K562 (cell line): ENCODE data around the gene CDK4. TPM values are rescaled to one million over a fixed set of nuclear protein-coding genes. Genes with fewer than 3 reads are reported as not detected.

Experiments
- ATAC-seq: fragments of 200-7000 bp; cut with Tn5 transposase; 3 replicates; pipeline ENCODE4 v1.9.1; 2020; ENCODE audit warnings: moderate library complexity
- BruUV-seq: library from RNA; stranded (reverse); fragments of 400-500 nt; replicated peaks from 2 replicates; lab custom pipeline; 2021; lab: Mats Ljungman, UMichigan
- CTCF ChIA-PET: fragments of 300-600 bp; formaldehyde crosslinking; extraction: SDS; loops from one replicate; lab custom pipeline; 2021; ENCODE audit warnings: low intra/inter-chr PET ratio; lab: Yijun Ruan, JAX
- POLR2A ChIA-PET: fragments of 300-600, 350-650 bp; sonication (Branson Sonifier 250); formaldehyde crosslinking; extraction: SDS; loops from one replicate; lab custom pipeline; 2021; ENCODE audit warnings: antibody characterized with exemption, inconsistent platforms; lab: Yijun Ruan, JAX
- DNase-seq, 4 experiments: peaks; one replicate each; pipeline versions ENCODE4 v3.0.0 to v3.0.0-alpha.2; 2011 to 2018; ENCODE audit warnings: low spot score in 3 of 4, mixed read lengths in 3 of 4; ENCODE audit errors: extremely low read depth in 1 of 4
- FAIRE-seq: peaks from 2 replicates; lab custom pipeline; 2011; peaks lifted over from hg19 to GRCh38; lab: Jason Lieb, UNC
- H2AFZ ChIP-seq: 2 replicates; pipeline ENCODE4 v1.6.0; 2011; ENCODE audit warnings: low read depth, low read length, control low read depth, inconsistent platforms
- H3K27ac ChIP-seq: fragments of 200-600 bp; 3 replicates; pipeline ENCODE4 v1.8.0; 2011; ENCODE audit warnings: low read depth, mild to moderate bottlenecking, control low read depth, inconsistent platforms, low read length, moderate library complexity, mixed read lengths; ENCODE audit errors: extremely low read depth
- H3K27me3 ChIP-seq, 2 experiments: fragments of 300-600 bp in 1 of 2; 2 replicates in 1 of 2; 3 replicates in 1 of 2; pipeline versions ENCODE4 v1.6.0 to v1.8.0; 2011; ENCODE audit warnings: inconsistent platforms in 2 of 2, low read length in 2 of 2, mild to moderate bottlenecking in 1 of 2, mixed read lengths in 1 of 2, moderate library complexity in 1 of 2; ENCODE audit not compliant: control insufficient read depth in 2 of 2, insufficient read depth in 2 of 2
- H3K36me3 ChIP-seq: fragments of 300-600 bp; 3 replicates; pipeline ENCODE4 v1.8.0; 2011; ENCODE audit warnings: mild to moderate bottlenecking, low read length, inconsistent platforms; ENCODE audit not compliant: control insufficient read depth, insufficient read depth
- H3K4me1 ChIP-seq, 2 experiments: fragments of 200-600 bp in 1 of 2; replicated peaks in 1 of 2; 2 replicates in 1 of 2; 3 replicates in 1 of 2; pipeline versions ENCODE4 v1.5.1 to v1.8.0; 2011; ENCODE audit warnings: inconsistent platforms in 2 of 2, low read length in 2 of 2, mild to moderate bottlenecking in 1 of 2, mixed read lengths in 1 of 2, moderate library complexity in 1 of 2; ENCODE audit not compliant: control insufficient read depth in 2 of 2, insufficient read depth in 2 of 2
- H3K4me2 ChIP-seq: 2 replicates; pipeline ENCODE4 v1.6.1; 2011; ENCODE audit warnings: low read length, control low read depth, inconsistent platforms, mixed read lengths; ENCODE audit not compliant: insufficient read depth
- H3K4me3 ChIP-seq: fragments of 200-600 bp; sonication (generic), shearing (Covaris generic); 2 replicates; pipeline ENCODE4 v1.5.1; 2016; ENCODE audit warnings: control low read depth, inconsistent platforms
- H3K79me2 ChIP-seq: fragments of 200-600 bp; 3 replicates; pipeline ENCODE4 v1.8.0; 2011; ENCODE audit warnings: low read length, inconsistent platforms; ENCODE audit not compliant: control insufficient read depth, insufficient read depth
- H3K9ac ChIP-seq, 2 experiments: 2 replicates each; pipeline versions ENCODE4 v1.6.0 to v1.6.1; 2011; ENCODE audit warnings: low read depth in 2 of 2, low read length in 2 of 2, control low read depth in 1 of 2, inconsistent platforms in 1 of 2, mild to moderate bottlenecking in 1 of 2, mixed read lengths in 1 of 2; ENCODE audit not compliant: insufficient read depth in 1 of 2
- H3K9me1 ChIP-seq: one replicate; pipeline ENCODE4 v1.6.0; 2011; ENCODE audit warnings: inconsistent platforms, mild to moderate bottlenecking, low read length, moderate library complexity; ENCODE audit not compliant: control insufficient read depth, insufficient read depth
- H3K9me3 ChIP-seq: replicated peaks from 2 replicates; pipeline ENCODE4 v1.5.1; 2011; ENCODE audit warnings: low read depth, low read length, inconsistent platforms; ENCODE audit not compliant: control insufficient read depth, insufficient read depth
- H4K20me1 ChIP-seq: replicated peaks from 2 replicates; pipeline ENCODE4 v1.6.1; 2011; ENCODE audit warnings: low read length, inconsistent platforms, mixed read lengths; ENCODE audit not compliant: control insufficient read depth, insufficient read depth
- ARID1B ChIP-seq: fragments of 450-650 bp; IDR thresholded peaks from 2 replicates; pipeline ENCODE4 v1.6.1; 2016; ENCODE audit warnings: antibody characterized with exemption, mild to moderate bottlenecking, inconsistent platforms
- CTBP1 ChIP-seq: fragments of 450-650 bp; IDR thresholded peaks from 2 replicates; pipeline ENCODE4 v1.6.1; 2016; ENCODE audit warnings: borderline replicate concordance
- DPF2 ChIP-seq: fragments of 450-650 bp; IDR thresholded peaks from 2 replicates; pipeline ENCODE4 v1.6.1; 2016
- ELF2 ChIP-seq: fragments of 250-450 bp; sonication (Bioruptor Pico); IDR thresholded peaks from 2 replicates; pipeline ENCODE4 v1.5.0; 2021; ENCODE audit warnings: mild to moderate bottlenecking
- FOS ChIP-seq: IDR thresholded peaks from 3 replicates; pipeline ENCODE4 v1.6.1; 2011; ENCODE audit not compliant: insufficient read length; ENCODE audit errors: extremely low read depth
- FOSL1 ChIP-seq: fragments of 200-800 bp; sonication (Bioruptor generic); conservative IDR thresholded peaks from 2 replicates; pipeline ENCODE4 v1.6.1; 2016; ENCODE audit warnings: missing genetic modification characterization, missing compliant biosample characterization
- HIVEP1 ChIP-seq: fragments of 250-450 bp; sonication (Bioruptor Pico); IDR thresholded peaks from 2 replicates; pipeline ENCODE4 v1.4.0; 2020; ENCODE audit warnings: mild to moderate bottlenecking
- ILK ChIP-seq: fragments of 450-650 bp; IDR thresholded peaks from 2 replicates; pipeline ENCODE4 v1.6.1; 2016; ENCODE audit warnings: missing genetic modification characterization, low read depth, mild to moderate bottlenecking, missing compliant biosample characterization, moderate library complexity, borderline replicate concordance
- JUN ChIP-seq, 2 experiments: sonication (generic) in 1 of 2; formaldehyde crosslinking in 1 of 2; IDR thresholded peaks; 2 replicates each; pipeline versions ENCODE4 v1.6.1 to v1.8.0; 2012 to 2022; ENCODE audit warnings: borderline replicate concordance in 2 of 2, mild to moderate bottlenecking in 2 of 2, improper control_type of control experiment in 1 of 2, low read depth in 1 of 2, low read length in 1 of 2, missing genetic modification reagents in 1 of 2
- JUND ChIP-seq, 2 experiments: IDR thresholded peaks; 2 replicates in 1 of 2; 3 replicates in 1 of 2; pipeline ENCODE4 v1.6.1; 2011; ENCODE audit warnings: borderline replicate concordance in 2 of 2, low read depth in 2 of 2, low read length in 2 of 2, improper control_type of control experiment in 1 of 2, missing biosample characterization in 1 of 2, missing genetic modification characterization in 1 of 2, missing genetic modification reagents in 1 of 2
- MYNN ChIP-seq, 2 experiments: sonication (generic); formaldehyde crosslinking in 1 of 2; IDR thresholded peaks; 2 replicates each; pipeline versions ENCODE4 v1.5.0 to v1.6.1; 2016 to 2020; ENCODE audit warnings: antibody characterized with exemption in 1 of 2, missing genetic modification reagents in 1 of 2
- POU5F1 ChIP-seq: fragments of 150-350 bp; IDR thresholded peaks from 2 replicates; pipeline ENCODE4 v1.6.1; 2014; ENCODE audit warnings: borderline replicate concordance, low read length, low read depth, mild to moderate bottlenecking; ENCODE audit not compliant: partially characterized antibody
- SMARCA4 ChIP-seq: fragments of 450-650 bp; IDR thresholded peaks from 2 replicates; pipeline ENCODE4 v1.6.1; 2016
- SMARCE1 ChIP-seq: fragments of 450-650 bp; IDR thresholded peaks from 2 replicates; pipeline ENCODE4 v1.7.1; 2016; ENCODE audit warnings: mild to moderate bottlenecking
- SNRNP70 ChIP-seq: fragments of 200-400 bp; formaldehyde crosslinking; optimal IDR thresholded peaks from 2 replicates; pipeline ENCODE3; 2017; ENCODE audit warnings: low read depth, low read length
- ZNF24 ChIP-seq: fragments of 450-650 bp; IDR thresholded peaks from 2 replicates; pipeline ENCODE4 v1.6.1; 2016
- WGBS: fragments of 100-300 bp; shearing (Covaris generic); methylation state at CpG from one replicate; pipeline ENCODE4 v1.1.6; 2016; ENCODE audit warnings: low coverage, mixed read lengths; ENCODE audit not compliant: insufficient coverage; ENCODE audit errors: missing lambda C conversion rate; 5-methylcytosine and 5-hydroxymethylcytosine counted together
- in situ Hi-C: fragments of 300-500 bp; cut with MboI; formaldehyde crosslinking; loops from 4 replicates; pipeline ENCODE4 v1.15.0; 2018; ENCODE audit warnings: inconsistent platforms, mixed read lengths
- intact Hi-C: fragments of 100-400 bp; cut with micrococcal nuclease; formaldehyde crosslinking; loops from 2 replicates; pipeline ENCODE4 v1.14.2; 2022
- polyA plus RNA-seq, 8 experiments: library from polyadenylated mRNA; depleted of rRNA in 4 of 8; stranded (reverse) in 5 of 8; unstranded in 3 of 8; fragments of >200 nt; fragmentation: Nextera tagmentation in 2 of 8; fragmentation: Illumina TruSeq in 1 of 8; extraction: Ambion mirVana in 2 of 8; extraction: Trizol in 1 of 8; gene quantifications; 2 replicates each; pipeline versions ENCODE4 v1.2.1 to v1.2.3, GENCODE V29; 2011 to 2014; ENCODE audit warnings: inconsistent platforms in 1 of 8, missing spikeins in 1 of 8
- total RNA-seq, 7 experiments: library from RNA; depleted of rRNA in 6 of 7; stranded (reverse); fragments of >200 nt in 6 of 7; fragmentation: Illumina TruSeq in 2 of 7; extraction: Trizol in 2 of 7; gene quantifications; 2 replicates each; pipeline versions ENCODE4 v1.2.1 to v1.2.3, GENCODE V29; 2011 to 2021; ENCODE audit warnings: low replicate concordance in 1 of 7
- TF ChIP-seq, protein P1 (sequence below): fragments of 450-650 bp; IDR thresholded peaks from 2 replicates; pipeline ENCODE4 v1.6.1; 2017; ENCODE audit warnings: mild to moderate bottlenecking, moderate library complexity
- TF ChIP-seq, protein P2 (sequence below), 2 experiments: fragments of 450-650 bp in 1 of 2; sonication (generic) in 1 of 2; formaldehyde crosslinking in 1 of 2; IDR thresholded peaks in 1 of 2; conservative IDR thresholded peaks in 1 of 2; 2 replicates each; pipeline versions ENCODE4 v1.6.1 to v1.8.1; 2016 to 2023; ENCODE audit warnings: mild to moderate bottlenecking in 2 of 2, moderate library complexity in 2 of 2, inconsistent platforms in 1 of 2, missing genetic modification reagents in 1 of 2

The CDK4 gene
- total and polyA plus RNA-seq, 9 of the 15 experiments (the other 6 are each of a cell fraction or from before 2014, with no cell fraction given): 37.8 to 436 (median 238) TPM

- TF ChIP-seq, protein P1, sequence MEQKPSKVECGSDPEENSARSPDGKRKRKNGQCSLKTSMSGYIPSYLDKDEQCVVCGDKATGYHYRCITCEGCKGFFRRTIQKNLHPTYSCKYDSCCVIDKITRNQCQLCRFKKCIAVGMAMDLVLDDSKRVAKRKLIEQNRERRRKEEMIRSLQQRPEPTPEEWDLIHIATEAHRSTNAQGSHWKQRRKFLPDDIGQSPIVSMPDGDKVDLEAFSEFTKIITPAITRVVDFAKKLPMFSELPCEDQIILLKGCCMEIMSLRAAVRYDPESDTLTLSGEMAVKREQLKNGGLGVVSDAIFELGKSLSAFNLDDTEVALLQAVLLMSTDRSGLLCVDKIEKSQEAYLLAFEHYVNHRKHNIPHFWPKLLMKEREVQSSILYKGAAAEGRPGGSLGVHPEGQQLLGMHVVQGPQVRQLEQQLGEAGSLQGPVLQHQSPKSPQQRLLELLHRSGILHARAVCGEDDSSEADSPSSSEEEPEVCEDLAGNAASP: no peak
- TF ChIP-seq ELF2 (CRISPR knock-in tag): no peak
- TF ChIP-seq SNRNP70: no peak
- no peak for TF ChIP-seq ILK (tag)
- TF ChIP-seq HIVEP1 (CRISPR knock-in tag): no peak
- no peak for TF ChIP-seq MYNN (IDR thresholded peaks at IDR 0.05)
- no peak for TF ChIP-seq MYNN (CRISPR knock-in tag; IDR thresholded peaks at IDR 0.05)
- TF ChIP-seq, all 486 proteins: peak for 0
Measured at GRCh38 chr12:57795354-57795753, 43.2 kb upstream of the CDK4 start (continued).

DNA sequence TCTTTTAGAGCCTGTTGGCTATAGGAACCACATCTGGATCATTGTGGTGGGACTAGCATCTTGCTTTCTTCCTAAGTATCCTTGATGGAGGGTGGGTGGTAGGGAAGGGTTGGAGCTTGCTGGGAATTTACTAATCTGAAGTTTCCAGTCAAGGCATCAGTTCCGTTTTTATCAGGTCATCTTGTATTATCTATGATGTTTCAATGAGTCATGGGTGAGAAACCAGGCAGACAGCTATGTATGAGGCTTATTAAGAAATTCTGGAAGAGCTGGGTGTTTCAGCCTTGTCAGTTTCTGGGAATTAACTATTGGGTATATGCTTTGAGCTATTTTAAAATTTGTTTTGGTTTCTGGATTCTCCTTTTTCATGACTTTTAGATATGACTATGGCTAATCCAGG is 41.8 kb upstream of the CDK4 start:
- ChIA-PET CTCF (no interaction called here), POLR2A (interaction anchor here (0.6 to 2.1 kb wide), 6 partner anchors 9 to 229 kb away, joined by 4 to 7 read pairs (median 5); partner anchors contain the start of gene TSFM)
- no peaks in the 10 kb centered on the region for H4K20me1 ChIP-seq
- peak overlapping the region; percentile 10; the same call in 1 of the 3 replicates for H3K27ac ChIP-seq
- FAIRE-seq: peak; percentile 61
- in situ Hi-C loops (no loop called here), intact Hi-C loops (no loop called here)
- DNase-seq: no peak
- H3K4me3 ChIP-seq: no peak overlapping the region
- H3K9me3 ChIP-seq: no peaks in the 10 kb centered on the region
- no peak overlapping the region for H3K4me2 ChIP-seq
- H3K4me1 ChIP-seq: peaks cover 2 to 4% of the 10 kb centered on the region in 2 experiments; a peak in 2 of 5 replicates
- peaks cover 79% of the 10 kb centered on the region for H3K36me3 ChIP-seq
- ATAC-seq: no peak
- no peaks in the 10 kb centered on the region for H3K27me3 ChIP-seq
- TF ChIP-seq SMARCA4 (peak; percentile 66), FOSL1 (peak; percentile 96), ZNF24 (no peak), POU5F1 (no peak), CTBP1 (no peak), JUN (IDR thresholded peaks at IDR 0.05; ENCODE audit: borderline replicate concordance, low read depth, low read length) (peak; percentile 70), JUN (CRISPR knock-in tag; IDR thresholded peaks at IDR 0.05; ENCODE audit: borderline replicate concordance) (no peak), FOS (peak; percentile 24), ARID1B (peak; percentile 68), JUND (IDR thresholded peaks at IDR 0.05; ENCODE audit: borderline replicate concordance, low read depth, low read length) (peak; percentile 82), JUND (tag; IDR thresholded peaks at IDR 0.05; ENCODE audit: borderline replicate concordance, low read depth, low read length) (peak; percentile 73; the same call in 1 of the 3 replicates), DPF2 (0 out of 2 replicates have a peak, but pooled peaks have one; percentile 43), SMARCE1 (peak; percentile 70; the same call in 1 of the 2 replicates)
- TF ChIP-seq, protein P2, sequence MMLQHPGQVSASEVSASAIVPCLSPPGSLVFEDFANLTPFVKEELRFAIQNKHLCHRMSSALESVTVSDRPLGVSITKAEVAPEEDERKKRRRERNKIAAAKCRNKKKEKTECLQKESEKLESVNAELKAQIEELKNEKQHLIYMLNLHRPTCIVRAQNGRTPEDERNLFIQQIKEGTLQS (IDR thresholded peaks at IDR 0.05): peak; percentile 67
- TF ChIP-seq, protein P2 (CRISPR knock-in tag; conservative IDR thresholded peaks at IDR 0.05): no peak
- H3K9me1 ChIP-seq: no peaks in the 10 kb centered on the region
- H3K9ac ChIP-seq: no peak overlapping the region
- no peak overlapping the region for H2AFZ ChIP-seq
- H3K79me2 ChIP-seq: peaks cover 4% of the 10 kb centered on the region; the same call in 1 of the 3 replicates
- 0% methylated on average over 1 of the region's 1 CpG for WGBS
- BruUV-seq: no TSS peak
